GM10847 (cell line): Measurements from ENCODE around the gene RGS12.

Experiments
- POLR2A ChIP-seq: IDR thresholded peaks from 2 replicates; pipeline ENCODE4 v1.6.1; 2011; ENCODE audit not compliant: insufficient read length; ENCODE audit errors: extremely low read depth

The RGS12 gene

GRCh38 chr4:3262208-3263052 lies 30.4 kb upstream of the RGS12 start:
- no peak for TF ChIP-seq POLR2A

- TF ChIP-seq POLR2A, result no peak
These were observed 29.6 kb upstream of the RGS12 start for GRCh38 chr4:3263053-3263875.

GRCh38 chr4:3263876-3264193 lies 29.0 kb upstream of the RGS12 start:
- no peak for TF ChIP-seq POLR2A

- TF ChIP-seq POLR2A, result no peak
These were observed 26.7 kb upstream of the RGS12 start for GRCh38 chr4:3266076-3266475.

- TF ChIP-seq POLR2A, result no peak
These were observed 25.0 kb upstream of the RGS12 start for GRCh38 chr4:3267576-3268394.

- TF ChIP-seq POLR2A, result no peak
These were observed 24.3 kb upstream of the RGS12 start for GRCh38 chr4:3268395-3269104.

- TF ChIP-seq POLR2A, result no peak
These were observed 23.5 kb upstream of the RGS12 start for GRCh38 chr4:3269105-3269927.

GRCh38 chr4:3269991-3270611 lies 22.7 kb upstream of the RGS12 start:
- TF ChIP-seq POLR2A, result no peak

- TF ChIP-seq POLR2A, result no peak
These were observed 21.7 kb upstream of the RGS12 start for GRCh38 chr4:3271131-3271530.

GRCh38 chr4:3276986-3277385 lies 15.8 kb upstream of the RGS12 start:
- no peak for TF ChIP-seq POLR2A

GRCh38 chr4:3280466-3280865 lies 12.4 kb upstream of the RGS12 start:
- no peak for TF ChIP-seq POLR2A

GRCh38 chr4:3283483-3283882 lies 9.3 kb upstream of the RGS12 start:
- TF ChIP-seq POLR2A, result no peak

GRCh38 chr4:3283916-3284315 lies 8.9 kb upstream of the RGS12 start:
- TF ChIP-seq POLR2A, result no peak

GRCh38 chr4:3284734-3285557 lies 7.9 kb upstream of the RGS12 start:
- TF ChIP-seq POLR2A, result no peak
